ENCODE measurements around the gene EGFL7. TPM values are rescaled to one million over a fixed set of nuclear protein-coding genes. Genes with fewer than 3 reads are reported as not detected.

Gene EGFL7
- total RNA-seq, 1 donor from 2014 or later = 16.5 TPM

DNA sequence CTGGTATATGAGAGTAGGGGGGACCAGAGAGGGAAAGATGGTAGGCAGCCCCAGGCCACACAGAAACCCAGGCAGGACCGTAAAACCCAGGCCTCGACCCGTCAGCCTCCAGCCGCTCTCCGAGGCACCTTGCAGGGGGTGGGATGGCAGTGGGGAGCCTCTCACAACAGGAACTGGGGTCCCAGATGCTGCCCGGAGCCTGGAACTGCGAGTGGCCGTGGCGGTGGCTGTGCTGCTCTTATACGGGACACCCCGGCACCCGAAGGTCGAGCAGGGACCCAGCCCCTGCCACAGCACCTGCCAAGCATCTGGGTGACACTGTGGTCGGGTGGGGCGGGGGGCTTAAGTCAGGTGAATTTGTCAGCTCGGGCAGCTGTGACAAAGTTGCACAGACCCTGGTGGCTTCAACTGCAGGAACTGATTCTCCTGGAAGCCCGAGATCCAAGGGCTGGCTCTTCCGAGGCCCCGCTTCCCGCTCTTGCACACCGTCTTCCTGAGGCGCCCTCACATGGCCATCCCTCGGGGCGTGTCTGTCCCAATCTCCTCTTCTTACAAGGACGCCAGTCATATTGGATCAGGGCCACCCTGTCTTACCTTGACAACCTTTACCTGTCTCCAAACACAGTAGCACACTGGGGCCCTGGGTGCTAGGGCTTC is 47.6 kb upstream of the EGFL7 start:
- Histone ChIP-seq H3K36me3 (no peaks in the 10 kb centered on the region), H3K4me2 (no peak overlapping the region), H3K9me3 (ENCODE audit: low read depth) (no peaks in the 10 kb centered on the region), H3K4me3 (no peak overlapping the region), H3K27ac (no peak overlapping the region), H4K20me1 (ENCODE audit: low read depth) (no peaks in the 10 kb centered on the region), H3K9ac (no peak overlapping the region), H3K79me2 (ENCODE audit: low read depth) (no peaks in the 10 kb centered on the region), H3F3A (ENCODE audit: low read depth) (no peaks in the 10 kb centered on the region), H2AFZ (replicated peaks) (no peak overlapping the region), H3K4me1 (peaks cover 14% of the 10 kb centered on the region), H3K27me3 (no peaks in the 10 kb centered on the region)
- Mint-ChIP-seq H3K4me1 (peaks cover 36% of the 10 kb centered on the region), H3K9me3 (no peaks in the 10 kb centered on the region), H3K36me3 (no peaks in the 10 kb centered on the region), H3K27me3 (ENCODE audit: insufficient read depth, low read depth) (peaks cover 9% of the 10 kb centered on the region), H3K4me3 (peak overlapping the region; percentile 34), H3K27ac (peak overlapping the region; percentile 77)
- peak; percentile 45 for TF ChIP-seq CTCF (IDR thresholded peaks at IDR 0.05)
- no peak for TF ChIP-seq EZH2 (IDR thresholded peaks at IDR 0.05)
- peak; percentile 72 for DNase-seq (ENCODE audit: low spot score)

GRCh38 chr9:136615631-136616306 is 46.9 kb upstream of the EGFL7 start:
- DNase-seq (ENCODE audit: low spot score) = no peak
- Histone ChIP-seq H3K9me3 (ENCODE audit: low read depth) (no peaks in the 10 kb centered on the region), H3F3A (ENCODE audit: low read depth) (no peaks in the 10 kb centered on the region), H3K36me3 (no peaks in the 10 kb centered on the region), H3K4me1 (peaks cover 13% of the 10 kb centered on the region), H3K4me3 (no peak overlapping the region), H3K27ac (no peak overlapping the region), H2AFZ (replicated peaks) (no peak overlapping the region), H3K79me2 (ENCODE audit: low read depth) (no peaks in the 10 kb centered on the region), H4K20me1 (ENCODE audit: low read depth) (no peaks in the 10 kb centered on the region), H3K9ac (no peak overlapping the region), H3K27me3 (no peaks in the 10 kb centered on the region), H3K4me2 (no peak overlapping the region)
- H3K27ac Mint-ChIP-seq = peak overlapping the region; percentile 77
- TF ChIP-seq EZH2 (IDR thresholded peaks at IDR 0.05) (no peak), CTCF (IDR thresholded peaks at IDR 0.05) (no peak), EZH2phosphoT487 (IDR thresholded peaks at IDR 0.05) (no peak)
- H3K4me1 Mint-ChIP-seq = peaks cover 34% of the 10 kb centered on the region
- H3K27me3 Mint-ChIP-seq (ENCODE audit: insufficient read depth, low read depth) = peaks cover 9% of the 10 kb centered on the region
- H3K9me3 Mint-ChIP-seq = no peaks in the 10 kb centered on the region
- no peaks in the 10 kb centered on the region for H3K36me3 Mint-ChIP-seq
- no peak overlapping the region for H3K4me3 Mint-ChIP-seq

DNA sequence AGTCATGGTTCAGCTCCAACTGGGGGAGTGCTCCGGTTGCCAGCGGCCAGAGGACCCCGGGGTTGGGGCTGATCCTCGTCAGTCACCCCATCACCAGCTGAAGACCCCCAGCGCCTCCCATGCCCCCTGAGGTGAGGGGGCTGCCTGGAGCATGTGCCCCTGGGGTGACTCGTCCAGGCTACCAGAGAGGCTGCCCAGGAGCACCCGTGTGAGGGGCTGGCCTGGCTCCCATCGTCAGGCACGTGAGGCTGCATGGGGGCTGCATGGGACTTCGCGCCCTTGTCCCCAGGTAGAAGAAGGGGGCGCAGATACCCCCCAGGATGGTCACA is 46.4 kb upstream of the EGFL7 start:
- H3K4me3 Mint-ChIP-seq = no peak overlapping the region
- H3K27me3 ChIP-seq = no peaks in the 10 kb centered on the region
- H3K27me3 Mint-ChIP-seq (ENCODE audit: insufficient read depth, low read depth) = peaks cover 9% of the 10 kb centered on the region
- no peak for TF ChIP-seq EZH2phosphoT487 (IDR thresholded peaks at IDR 0.05)
- TF ChIP-seq EZH2 (IDR thresholded peaks at IDR 0.05) = no peak
- TF ChIP-seq CTCF (IDR thresholded peaks at IDR 0.05) = no peak
- no peak for DNase-seq (ENCODE audit: low spot score)
- H3K36me3 ChIP-seq = no peaks in the 10 kb centered on the region
- H3K27ac ChIP-seq = no peak overlapping the region
- peaks cover 18% of the 10 kb centered on the region for H3K4me1 ChIP-seq
- no peaks in the 10 kb centered on the region for H3F3A ChIP-seq (ENCODE audit: low read depth)
- no peak overlapping the region for H3K27ac Mint-ChIP-seq
- no peak overlapping the region for H3K9ac ChIP-seq
- no peak overlapping the region for H3K4me3 ChIP-seq
- H3K4me2 ChIP-seq = no peak overlapping the region
- no peak overlapping the region for H2AFZ ChIP-seq (replicated peaks)
- no peaks in the 10 kb centered on the region for H4K20me1 ChIP-seq (ENCODE audit: low read depth)
- H3K36me3 Mint-ChIP-seq = no peaks in the 10 kb centered on the region
- no peaks in the 10 kb centered on the region for H3K79me2 ChIP-seq (ENCODE audit: low read depth)
- H3K9me3 ChIP-seq (ENCODE audit: low read depth) = no peaks in the 10 kb centered on the region
- H3K4me1 Mint-ChIP-seq = peaks cover 34% of the 10 kb centered on the region
- no peaks in the 10 kb centered on the region for H3K9me3 Mint-ChIP-seq
